Retina (tissue), 1 donor: ENCODE data around the gene MMP19.
A peak's percentile ranks its signal among the peaks of the same experiment; 100 is the strongest.

Experiments used
- DNase-seq: peaks from one replicate; pipeline ENCODE4 v3.0.0-alpha.2; 2016

The MMP19 gene

DNA sequence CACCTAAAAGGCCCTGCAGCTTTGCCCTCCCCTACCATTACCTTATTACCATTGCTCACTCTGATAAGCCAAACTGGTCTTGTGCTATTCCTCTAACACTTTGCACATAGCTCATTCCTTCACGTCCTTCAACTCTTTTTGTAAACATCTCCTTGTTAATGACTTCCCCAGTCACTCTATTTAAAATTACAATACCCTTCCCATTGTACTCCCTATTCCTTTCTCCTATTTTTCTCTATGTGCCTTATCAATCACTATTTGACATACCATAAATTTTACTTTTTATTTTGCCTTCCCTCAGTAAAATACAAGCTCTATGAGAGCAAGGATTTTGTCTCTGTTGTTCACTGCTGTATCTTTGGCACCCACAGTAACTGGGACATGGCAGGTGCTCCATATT is 30.6 kb downstream of the MMP19 start:
- DNase-seq = no peak

DNA sequence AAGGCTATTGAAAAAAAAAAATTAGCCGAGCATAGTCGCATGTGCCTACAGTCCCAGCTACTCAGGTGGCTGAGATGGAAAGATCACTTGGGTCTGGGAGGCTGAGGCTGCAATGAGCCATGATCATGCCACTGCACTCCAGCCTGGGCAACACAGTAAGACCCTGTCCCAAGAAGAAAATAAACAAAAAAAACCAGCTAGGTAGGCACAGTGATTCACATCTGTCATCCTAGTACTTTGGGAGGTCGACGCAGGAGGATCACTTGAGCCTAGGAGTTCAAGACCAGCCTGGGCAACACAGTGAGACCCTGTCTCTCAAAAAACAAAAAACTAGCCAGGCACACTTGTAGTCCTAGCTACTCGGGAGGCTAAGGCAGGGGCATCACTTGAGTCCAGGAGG is 33.5 kb downstream of the MMP19 start:
- no peak for DNase-seq

DNA sequence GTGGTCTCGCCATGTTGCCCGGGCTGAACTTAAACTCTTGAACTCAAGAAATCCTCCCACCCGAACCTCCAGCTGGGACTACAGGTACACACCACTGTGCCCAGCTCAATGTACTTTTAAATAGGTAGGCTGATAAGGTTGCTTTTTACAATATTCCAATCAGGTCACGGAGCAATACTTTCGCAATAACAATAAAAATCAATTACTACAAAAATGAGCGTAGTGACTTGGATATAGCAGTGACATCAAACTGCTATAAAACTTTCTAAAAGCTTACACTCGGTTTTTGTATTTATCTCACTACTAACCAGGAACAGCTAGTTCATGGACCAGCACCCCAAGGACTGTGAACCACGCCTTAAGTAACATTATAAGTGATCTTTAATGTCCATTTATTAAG is 35.8 kb downstream of the MMP19 start:
- no peak for DNase-seq

DNA sequence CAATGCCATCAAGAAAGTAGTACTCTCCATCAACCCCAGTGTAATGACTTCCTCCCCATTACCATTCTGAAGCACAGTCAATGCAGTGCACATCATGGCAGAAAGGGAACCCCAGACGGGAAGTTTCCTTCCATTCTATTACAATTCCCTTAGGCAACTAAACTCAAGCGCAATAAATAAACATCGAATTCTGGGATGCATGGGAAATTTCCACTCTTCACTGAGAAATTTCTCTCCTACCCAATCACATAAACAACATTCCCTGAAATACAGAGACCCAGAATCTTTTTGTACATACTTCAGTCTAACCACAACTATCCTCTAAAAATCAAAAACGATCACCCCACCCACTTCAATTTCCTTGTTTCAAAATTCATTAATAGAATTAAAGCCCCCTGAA is 45.2 kb downstream of the MMP19 start:
- DNase-seq = no peak

DNA sequence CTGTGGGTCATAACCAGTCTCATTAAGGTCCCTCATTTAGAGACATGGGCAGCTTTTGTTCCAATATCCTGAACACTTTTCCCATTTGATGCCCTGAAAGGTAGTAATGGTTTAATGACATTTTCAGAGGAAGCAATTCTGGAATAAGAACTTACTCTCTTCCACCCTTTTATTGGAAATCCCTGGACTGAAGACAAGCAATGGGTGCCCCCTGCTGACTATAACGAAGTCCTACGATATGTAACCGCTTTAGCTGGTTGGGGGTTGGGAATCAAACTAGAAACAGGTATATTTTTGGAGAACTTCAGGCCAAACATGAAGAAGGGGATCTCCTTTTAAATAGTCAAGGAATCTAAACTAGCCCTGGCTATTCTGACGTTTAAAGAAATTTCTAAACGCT is 45.7 kb downstream of the MMP19 start:
- DNase-seq = peak; percentile 41

DNA sequence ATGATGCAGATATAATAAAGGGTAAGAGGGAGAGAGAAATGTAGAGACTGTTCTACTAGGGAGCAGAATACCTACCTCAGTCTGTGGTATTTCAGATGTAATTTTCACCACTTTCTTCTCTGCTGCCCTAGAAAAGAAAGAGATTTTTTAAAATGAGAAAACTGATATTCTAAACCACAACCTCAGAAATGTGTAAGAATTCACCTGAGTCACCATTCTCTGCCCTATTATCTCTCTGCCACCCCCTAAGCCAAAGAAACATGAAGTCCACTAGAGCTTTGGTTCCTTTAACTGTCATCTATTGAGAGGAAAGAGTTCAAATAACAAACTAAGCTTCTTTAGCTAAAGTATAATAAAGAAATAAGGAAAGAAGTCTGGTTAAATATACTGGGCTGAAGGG is 46.8 kb downstream of the MMP19 start:
- no peak for DNase-seq

DNA sequence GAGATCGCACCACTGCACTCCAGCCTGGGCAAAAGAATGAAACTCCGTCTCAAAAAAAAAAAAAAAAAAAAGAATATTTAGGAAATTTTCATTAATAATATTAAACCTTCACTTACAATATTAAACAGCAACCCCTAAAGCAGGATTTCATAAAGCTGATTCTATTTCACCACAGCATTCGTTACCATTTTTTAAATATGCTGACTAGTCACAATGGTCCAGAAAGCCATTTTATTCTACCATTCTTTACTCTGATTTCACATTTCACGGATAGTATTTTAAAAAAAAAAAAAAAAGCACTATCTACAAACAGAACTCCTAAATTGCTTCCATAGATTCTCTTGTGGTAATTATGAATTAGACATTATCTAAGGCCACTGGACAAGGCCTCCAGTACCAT is 52.8 kb downstream of the MMP19 start:
- DNase-seq = no peak

DNA sequence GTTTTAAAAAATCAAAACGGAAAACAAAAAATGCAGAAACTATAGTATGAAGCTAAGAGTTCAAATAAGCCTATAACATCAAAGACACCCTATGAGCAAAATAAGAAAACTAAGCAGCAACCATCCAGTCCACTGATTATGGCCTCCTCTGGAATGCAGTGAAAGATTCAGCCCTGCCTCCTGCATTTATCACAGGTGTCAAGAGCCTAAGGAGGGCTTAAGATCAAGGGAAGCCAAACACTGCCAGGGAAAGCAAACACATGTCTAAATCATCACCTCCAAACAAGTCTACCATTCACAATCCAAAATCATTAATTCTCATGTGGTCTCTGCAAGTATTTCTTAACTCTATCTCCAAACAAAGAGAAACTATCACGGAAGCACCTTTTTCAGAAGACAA is 53.6 kb downstream of the MMP19 start:
- no peak for DNase-seq

DNA sequence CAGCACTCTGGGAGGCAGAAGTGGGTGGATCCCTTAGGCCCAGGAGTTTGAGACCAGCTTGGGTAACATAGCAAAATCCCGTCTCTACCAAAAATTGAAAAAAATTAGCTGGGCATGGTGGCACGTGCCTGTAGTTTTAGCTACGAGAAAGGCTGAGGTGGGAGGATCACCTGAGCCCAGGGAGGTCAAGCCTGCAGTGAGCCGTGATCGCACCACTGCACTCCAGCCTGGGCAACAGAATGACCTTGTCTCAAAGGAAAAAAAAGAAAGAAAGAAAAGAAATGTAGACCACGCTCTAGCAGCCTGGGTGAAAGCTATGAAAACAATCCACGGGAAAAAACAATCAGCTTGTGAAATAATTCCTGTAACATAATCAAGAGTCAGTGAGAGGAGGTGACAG is 54.2 kb downstream of the MMP19 start:
- no peak for DNase-seq
